Body of pancreas (tissue), 4 donors: ENCODE measurements around the gene MRPL41.

Experiments used
- POLR2A ChIP-seq, 3 donors: fragments of 450-650 bp; IDR thresholded peaks; one replicate each; pipeline ENCODE4 v1.6.1; 2016; ENCODE audit warnings: antibody characterized with exemption in 3 of 3, mild to moderate bottlenecking in 2 of 3
- TF ChIP-seq, protein P1 (sequence below), 7 experiments: fragments of 450-650 bp in 4 of 7; fragments of 200-600 bp in 3 of 7; sonication (generic) in 3 of 7; IDR thresholded peaks; one replicate each; pipeline ENCODE4 v1.5.1; 2016 to 2019; ENCODE audit warnings: antibody characterized with exemption in 7 of 7

DNA sequence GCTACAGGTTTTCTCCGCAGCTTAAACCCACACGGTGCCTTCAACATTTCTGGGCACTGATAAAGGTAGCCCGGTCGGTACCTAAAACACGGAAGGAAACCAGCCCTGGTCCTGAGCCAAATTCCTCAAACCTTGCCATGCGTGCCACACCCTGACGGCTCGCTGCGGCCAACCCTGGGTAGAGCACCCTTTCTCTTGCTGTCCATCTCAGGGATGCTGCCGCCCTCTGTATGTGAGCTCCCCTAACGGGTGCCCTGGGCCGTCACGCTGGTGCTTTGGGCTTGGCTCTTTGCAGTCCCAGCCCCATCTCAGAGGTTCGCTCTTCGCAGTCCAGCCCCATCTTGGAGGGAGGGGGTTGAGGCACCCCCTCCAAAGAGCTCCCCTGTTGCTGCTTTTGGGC lies 45.4 kb upstream of the MRPL41 start:
- TF ChIP-seq, protein P1, sequence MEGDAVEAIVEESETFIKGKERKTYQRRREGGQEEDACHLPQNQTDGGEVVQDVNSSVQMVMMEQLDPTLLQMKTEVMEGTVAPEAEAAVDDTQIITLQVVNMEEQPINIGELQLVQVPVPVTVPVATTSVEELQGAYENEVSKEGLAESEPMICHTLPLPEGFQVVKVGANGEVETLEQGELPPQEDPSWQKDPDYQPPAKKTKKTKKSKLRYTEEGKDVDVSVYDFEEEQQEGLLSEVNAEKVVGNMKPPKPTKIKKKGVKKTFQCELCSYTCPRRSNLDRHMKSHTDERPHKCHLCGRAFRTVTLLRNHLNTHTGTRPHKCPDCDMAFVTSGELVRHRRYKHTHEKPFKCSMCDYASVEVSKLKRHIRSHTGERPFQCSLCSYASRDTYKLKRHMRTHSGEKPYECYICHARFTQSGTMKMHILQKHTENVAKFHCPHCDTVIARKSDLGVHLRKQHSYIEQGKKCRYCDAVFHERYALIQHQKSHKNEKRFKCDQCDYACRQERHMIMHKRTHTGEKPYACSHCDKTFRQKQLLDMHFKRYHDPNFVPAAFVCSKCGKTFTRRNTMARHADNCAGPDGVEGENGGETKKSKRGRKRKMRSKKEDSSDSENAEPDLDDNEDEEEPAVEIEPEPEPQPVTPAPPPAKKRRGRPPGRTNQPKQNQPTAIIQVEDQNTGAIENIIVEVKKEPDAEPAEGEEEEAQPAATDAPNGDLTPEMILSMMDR (IDR thresholded peaks at IDR 0.05), result no peak
- no peak for TF ChIP-seq POLR2A (IDR thresholded peaks at IDR 0.05)
